Smooth muscle cell (in vitro differentiated cells): ENCODE data around the gene MAP7D2. TPM values are rescaled to one million over a fixed set of nuclear protein-coding genes. Genes with fewer than 3 reads are reported as not detected.

Source experiments
- DNase-seq: peaks from one replicate; lab custom pipeline; 2025; ENCODE audit not compliant: unreplicated experiment; lab: John Stamatoyannopoulos, UW
- H2AFZ ChIP-seq: fragments of 200-600 bp; sonication (generic); 2 replicates; pipeline ENCODE4 v1.6.0; 2016; ENCODE audit warnings: antibody characterized with exemption, low read depth, mild to moderate bottlenecking
- H3F3A ChIP-seq: fragments of 200-600 bp; sonication (generic); 2 replicates; pipeline ENCODE4 v1.6.0; 2017; ENCODE audit warnings: antibody characterized with exemption, low read depth
- H3K27ac ChIP-seq: fragments of 200-600 bp; sonication (generic); 2 replicates; pipeline ENCODE4 v1.5.1; 2016; ENCODE audit warnings: low read depth, mild to moderate bottlenecking
- H3K27me3 ChIP-seq: fragments of 200-600 bp; sonication (generic); 2 replicates; pipeline ENCODE4 v1.6.1; 2016; ENCODE audit warnings: low read depth, mild to moderate bottlenecking
- H3K36me3 ChIP-seq: fragments of 200-600 bp; sonication (generic); 2 replicates; pipeline ENCODE4 v1.5.1; 2016; ENCODE audit warnings: low read depth
- H3K4me1 ChIP-seq: fragments of 200-600 bp; sonication (generic); 2 replicates; pipeline ENCODE4 v1.5.1; 2016; ENCODE audit warnings: low read depth
- H3K4me2 ChIP-seq: fragments of 200-600 bp; sonication (generic); 2 replicates; pipeline ENCODE4 v1.6.0; 2016; ENCODE audit warnings: mild to moderate bottlenecking
- H3K4me3 ChIP-seq: fragments of 200-600 bp; sonication (generic); 2 replicates; pipeline ENCODE4 v1.5.1; 2016; ENCODE audit warnings: mild to moderate bottlenecking
- H3K79me2 ChIP-seq: fragments of 200-600 bp; sonication (generic); 2 replicates; pipeline ENCODE4 v1.6.0; 2016; ENCODE audit warnings: low read depth, mild to moderate bottlenecking
- H3K9ac ChIP-seq: fragments of 200-600 bp; sonication (generic); 2 replicates; pipeline ENCODE4 v1.6.0; 2016; ENCODE audit warnings: low read depth
- H3K9me3 ChIP-seq: fragments of 200-600 bp; sonication (generic); replicated peaks from 2 replicates; pipeline ENCODE4 v1.5.1; 2016; ENCODE audit warnings: low read depth
- H4K20me1 ChIP-seq: fragments of 200-600 bp; sonication (generic); 2 replicates; pipeline ENCODE4 v1.6.0; 2016; ENCODE audit warnings: low read depth
- WGBS: methylation state at CpG from one replicate; pipeline ENCODE4 v1.1.7; 2016; ENCODE audit warnings: low lambda C conversion rate; 5-methylcytosine and 5-hydroxymethylcytosine counted together
- polyA plus RNA-seq: library from polyadenylated mRNA; unstranded; fragments of >200 nt; fragmentation: Nextera tagmentation; extraction: Ambion mirVana; gene quantifications from 2 replicates; pipeline ENCODE4 v1.2.1, GENCODE V29; 2016
- total RNA-seq: library from RNA; depleted of rRNA; stranded (reverse); fragments of >200 nt; gene quantifications from 2 replicates; pipeline ENCODE4 v1.2.3, GENCODE V29; 2014
- TF ChIP-seq, protein P1 (sequence below): fragments of 200-600 bp; sonication (generic); IDR thresholded peaks from 2 replicates; pipeline ENCODE4 v1.5.1; 2017; ENCODE audit warnings: borderline replicate concordance, mild to moderate bottlenecking, antibody characterized with exemption; ENCODE audit not compliant: insufficient read depth, poor library complexity, severe bottlenecking

MAP7D2 gene
- total and polyA plus RNA-seq, 2 experiments from 2014 or later, result 0.18 TPM; not detected in 1

DNA sequence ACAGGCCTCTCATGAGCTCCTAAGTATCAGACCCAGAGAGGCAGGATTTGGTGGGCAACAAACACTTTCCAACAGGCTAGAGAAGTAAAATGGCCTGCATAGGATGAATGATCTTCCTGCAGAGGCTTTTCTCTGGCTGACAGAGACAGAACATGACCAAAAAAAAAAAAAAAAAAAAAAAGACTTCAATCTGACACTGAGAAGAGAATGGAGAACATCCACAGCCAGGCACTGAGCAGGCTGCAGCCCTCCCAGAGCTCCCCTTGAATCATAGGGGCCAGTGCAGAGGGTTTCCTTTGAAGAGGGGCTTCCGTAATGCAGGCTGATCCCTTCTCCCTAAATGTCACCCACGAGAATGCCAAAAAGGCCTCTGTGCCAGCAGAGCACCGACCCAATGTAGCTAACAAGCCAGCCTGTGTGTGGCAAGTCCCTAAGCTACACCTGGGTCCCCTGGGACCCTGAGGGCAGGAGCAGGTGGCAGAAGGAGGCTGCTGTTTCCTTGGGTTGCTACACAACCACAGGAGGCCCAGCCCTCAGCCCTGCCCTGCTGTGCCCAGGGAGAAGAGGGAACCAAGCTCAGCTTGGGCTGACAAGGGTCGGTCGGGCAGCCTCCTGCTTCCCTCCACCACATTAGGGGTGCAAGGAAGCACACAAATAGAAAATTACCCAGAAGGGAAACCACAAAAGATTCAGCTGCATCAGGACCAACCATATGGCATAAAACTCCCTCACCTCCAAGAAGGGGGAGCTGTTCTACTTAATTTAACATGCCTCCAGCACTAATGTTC, 55.6 kb downstream of the MAP7D2 start:
- Histone ChIP-seq H3K27me3 (no peaks in the 10 kb centered on the region), H2AFZ (no peak overlapping the region), H3K79me2 (no peaks in the 10 kb centered on the region), H3K36me3 (no peaks in the 10 kb centered on the region), H3F3A (no peaks in the 10 kb centered on the region), H3K27ac (no peak overlapping the region), H3K4me3 (no peak overlapping the region), H3K9ac (no peak overlapping the region), H3K4me1 (no peaks in the 10 kb centered on the region), H4K20me1 (no peaks in the 10 kb centered on the region), H3K4me2 (no peak overlapping the region), H3K9me3 (no peaks in the 10 kb centered on the region)
- no peak for DNase-seq
- TF ChIP-seq, protein P1, sequence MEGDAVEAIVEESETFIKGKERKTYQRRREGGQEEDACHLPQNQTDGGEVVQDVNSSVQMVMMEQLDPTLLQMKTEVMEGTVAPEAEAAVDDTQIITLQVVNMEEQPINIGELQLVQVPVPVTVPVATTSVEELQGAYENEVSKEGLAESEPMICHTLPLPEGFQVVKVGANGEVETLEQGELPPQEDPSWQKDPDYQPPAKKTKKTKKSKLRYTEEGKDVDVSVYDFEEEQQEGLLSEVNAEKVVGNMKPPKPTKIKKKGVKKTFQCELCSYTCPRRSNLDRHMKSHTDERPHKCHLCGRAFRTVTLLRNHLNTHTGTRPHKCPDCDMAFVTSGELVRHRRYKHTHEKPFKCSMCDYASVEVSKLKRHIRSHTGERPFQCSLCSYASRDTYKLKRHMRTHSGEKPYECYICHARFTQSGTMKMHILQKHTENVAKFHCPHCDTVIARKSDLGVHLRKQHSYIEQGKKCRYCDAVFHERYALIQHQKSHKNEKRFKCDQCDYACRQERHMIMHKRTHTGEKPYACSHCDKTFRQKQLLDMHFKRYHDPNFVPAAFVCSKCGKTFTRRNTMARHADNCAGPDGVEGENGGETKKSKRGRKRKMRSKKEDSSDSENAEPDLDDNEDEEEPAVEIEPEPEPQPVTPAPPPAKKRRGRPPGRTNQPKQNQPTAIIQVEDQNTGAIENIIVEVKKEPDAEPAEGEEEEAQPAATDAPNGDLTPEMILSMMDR, result no peak
- 78% methylated on average over 5 of the region's 5 CpGs for WGBS

GRCh38 chrX:20059467-20060128, 57.1 kb downstream of the MAP7D2 start:
- WGBS, result 61% methylated on average over 5 of the region's 5 CpGs
- Histone ChIP-seq H3K4me2 (no peak overlapping the region), H3K27ac (no peak overlapping the region), H2AFZ (no peak overlapping the region), H3K27me3 (no peaks in the 10 kb centered on the region), H3F3A (no peaks in the 10 kb centered on the region), H4K20me1 (no peaks in the 10 kb centered on the region), H3K9me3 (no peaks in the 10 kb centered on the region), H3K36me3 (no peaks in the 10 kb centered on the region), H3K4me1 (no peaks in the 10 kb centered on the region), H3K79me2 (no peaks in the 10 kb centered on the region), H3K9ac (no peak overlapping the region), H3K4me3 (no peak overlapping the region)
- DNase-seq, result no peak
- TF ChIP-seq, protein P1, result no peak

- Histone ChIP-seq H4K20me1 (no peaks in the 10 kb centered on the region), H3K9me3 (no peaks in the 10 kb centered on the region), H3K79me2 (no peaks in the 10 kb centered on the region), H3K4me3 (no peak overlapping the region), H3K9ac (no peak overlapping the region), H3K4me2 (no peak overlapping the region), H3K4me1 (no peaks in the 10 kb centered on the region), H3F3A (no peaks in the 10 kb centered on the region), H3K27ac (no peak overlapping the region), H3K36me3 (no peaks in the 10 kb centered on the region), H2AFZ (no peak overlapping the region), H3K27me3 (no peaks in the 10 kb centered on the region)
- WGBS, result 74% methylated on average over 4 of the region's 4 CpGs
- no peak for DNase-seq
- TF ChIP-seq, protein P1, result no peak
Measured at GRCh38 chrX:20057479-20057878, 59.2 kb downstream of the MAP7D2 start.

DNA sequence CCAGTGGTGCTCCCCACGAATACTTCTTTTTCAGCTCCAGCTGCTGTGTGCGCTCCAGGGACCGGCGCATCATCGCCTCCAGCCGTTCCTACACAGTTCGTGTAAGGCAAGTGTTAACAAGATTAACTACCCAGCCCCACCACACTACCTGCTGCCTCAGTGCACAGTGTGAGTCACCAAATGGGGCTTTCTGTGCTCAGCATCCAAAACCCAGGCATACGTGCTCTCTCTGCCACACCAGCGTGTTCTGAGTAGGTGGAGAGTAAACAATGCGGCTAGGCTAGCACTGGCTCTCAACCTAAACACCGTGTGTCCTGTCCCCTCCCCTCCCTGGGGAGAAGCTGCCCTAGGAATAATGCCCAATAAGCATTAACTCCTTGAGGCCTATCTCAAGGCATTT, 60.0 kb downstream of the MAP7D2 start:
- no peaks in the 10 kb centered on the region for H3K4me1 ChIP-seq
- no peak overlapping the region for H3K4me3 ChIP-seq
- TF ChIP-seq, protein P1, result no peak
- no peak for DNase-seq
- no peak overlapping the region for H2AFZ ChIP-seq
- no peaks in the 10 kb centered on the region for H3K9me3 ChIP-seq
- H3K4me2 ChIP-seq, result no peak overlapping the region
- WGBS, result 75% methylated on average over 11 of the region's 11 CpGs
- no peaks in the 10 kb centered on the region for H3F3A ChIP-seq
- H3K9ac ChIP-seq, result no peak overlapping the region
- no peak overlapping the region for H3K27ac ChIP-seq
- no peaks in the 10 kb centered on the region for H3K36me3 ChIP-seq
- H3K79me2 ChIP-seq, result no peaks in the 10 kb centered on the region
- no peaks in the 10 kb centered on the region for H4K20me1 ChIP-seq
- H3K27me3 ChIP-seq, result no peaks in the 10 kb centered on the region
